Epithelial cell of proximal tubule (primary cell): ENCODE results near the gene HBG1. TPM values are rescaled to one million over a fixed set of nuclear protein-coding genes. Genes with fewer than 3 reads are reported as not detected.
"Not testable (repeated sequence)": the region's sequence is repeated elsewhere in the genome, so short reads cannot be mapped to it uniquely, and the experiment has no call there.

Source experiments
- DNase-seq: peaks from one replicate; pipeline ENCODE4 v3.0.0-alpha.2; 2011; ENCODE audit warnings: low read depth
- H3K4me3 ChIP-seq: 2 replicates; pipeline ENCODE4 v1.5.1; 2011; ENCODE audit warnings: low read depth, mild to moderate bottlenecking, low read length
- CTCF ChIP-seq: conservative IDR thresholded peaks from 2 replicates; pipeline ENCODE4 v1.5.1; 2012; ENCODE audit warnings: low read depth, mild to moderate bottlenecking, low read length
- total RNA-seq: library from RNA; depleted of rRNA; stranded (reverse); fragments of >200 nt; gene quantifications from 2 replicates; pipeline ENCODE4 v1.2.3, GENCODE V29; 2015

The HBG1 gene
- total RNA-seq, 1 donor from 2014 or later, result not detected

GRCh38 chr11:5251746-5252145, 2.1 kb upstream of the HBG1 start:
- no peak for TF ChIP-seq CTCF
- H3K4me3 ChIP-seq, result no peak overlapping the region
- DNase-seq, result no peak

GRCh38 chr11:5250543-5251204, 1.0 kb upstream of the HBG1 start:
- no peak for TF ChIP-seq CTCF
- no peak overlapping the region for H3K4me3 ChIP-seq
- no peak for DNase-seq

GRCh38 chr11:5248498-5248897, 1.2 kb downstream of the HBG1 start:
- not testable (repeated sequence) for DNase-seq

GRCh38 chr11:5247472-5248192, 2.0 kb downstream of the HBG1 start:
- no peak for TF ChIP-seq CTCF
- DNase-seq, result no peak
- H3K4me3 ChIP-seq, result no peak overlapping the region

More at GRCh38 chr11:5248498-5248897, 1.2 kb downstream of the HBG1 start:
- H3K4me3 ChIP-seq, result not testable (repeated sequence)

- TF ChIP-seq CTCF, result no peak
- no peak overlapping the region for H3K4me3 ChIP-seq
- no peak for DNase-seq
Measured at GRCh38 chr11:5246772-5247471, 2.7 kb downstream of the HBG1 start.

- H3K4me3 ChIP-seq, result no peak overlapping the region
- no peak for DNase-seq
- TF ChIP-seq CTCF, result no peak
Measured at GRCh38 chr11:5245155-5245554, 4.5 kb downstream of the HBG1 start.

- no peak for DNase-seq
- no peak overlapping the region for H3K4me3 ChIP-seq
- TF ChIP-seq CTCF, result no peak
Measured at GRCh38 chr11:5243816-5244180, 5.9 kb downstream of the HBG1 start.
